Epithelial cell of proximal tubule (primary cell): ENCODE results near the gene ZDHHC22. TPM values are rescaled to one million over a fixed set of nuclear protein-coding genes. Genes with fewer than 3 reads are reported as not detected.

ENCODE experiments used
- DNase-seq: peaks from one replicate; pipeline ENCODE4 v3.0.0-alpha.2; 2011; ENCODE audit warnings: low read depth
- H3K4me3 ChIP-seq: 2 replicates; pipeline ENCODE4 v1.5.1; 2011; ENCODE audit warnings: low read depth, mild to moderate bottlenecking, low read length
- total RNA-seq: library from RNA; depleted of rRNA; stranded (reverse); fragments of >200 nt; gene quantifications from 2 replicates; pipeline ENCODE4 v1.2.3, GENCODE V29; 2015
- TF ChIP-seq, protein P1 (sequence below): conservative IDR thresholded peaks from 2 replicates; pipeline ENCODE4 v1.5.1; 2012; ENCODE audit warnings: low read depth, mild to moderate bottlenecking, low read length

ZDHHC22 gene
- total RNA-seq, 1 donor from 2014 or later: not detected

GRCh38 chr14:77122526-77123125, 19.0 kb downstream of the ZDHHC22 start:
- TF ChIP-seq, protein P1, sequence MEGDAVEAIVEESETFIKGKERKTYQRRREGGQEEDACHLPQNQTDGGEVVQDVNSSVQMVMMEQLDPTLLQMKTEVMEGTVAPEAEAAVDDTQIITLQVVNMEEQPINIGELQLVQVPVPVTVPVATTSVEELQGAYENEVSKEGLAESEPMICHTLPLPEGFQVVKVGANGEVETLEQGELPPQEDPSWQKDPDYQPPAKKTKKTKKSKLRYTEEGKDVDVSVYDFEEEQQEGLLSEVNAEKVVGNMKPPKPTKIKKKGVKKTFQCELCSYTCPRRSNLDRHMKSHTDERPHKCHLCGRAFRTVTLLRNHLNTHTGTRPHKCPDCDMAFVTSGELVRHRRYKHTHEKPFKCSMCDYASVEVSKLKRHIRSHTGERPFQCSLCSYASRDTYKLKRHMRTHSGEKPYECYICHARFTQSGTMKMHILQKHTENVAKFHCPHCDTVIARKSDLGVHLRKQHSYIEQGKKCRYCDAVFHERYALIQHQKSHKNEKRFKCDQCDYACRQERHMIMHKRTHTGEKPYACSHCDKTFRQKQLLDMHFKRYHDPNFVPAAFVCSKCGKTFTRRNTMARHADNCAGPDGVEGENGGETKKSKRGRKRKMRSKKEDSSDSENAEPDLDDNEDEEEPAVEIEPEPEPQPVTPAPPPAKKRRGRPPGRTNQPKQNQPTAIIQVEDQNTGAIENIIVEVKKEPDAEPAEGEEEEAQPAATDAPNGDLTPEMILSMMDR: no peak
- DNase-seq: no peak
- H3K4me3 ChIP-seq: no peak overlapping the region

- no peak for DNase-seq
- TF ChIP-seq, protein P1: no peak
Measured at GRCh38 chr14:77120771-77121743, 20.5 kb downstream of the ZDHHC22 start.

DNA sequence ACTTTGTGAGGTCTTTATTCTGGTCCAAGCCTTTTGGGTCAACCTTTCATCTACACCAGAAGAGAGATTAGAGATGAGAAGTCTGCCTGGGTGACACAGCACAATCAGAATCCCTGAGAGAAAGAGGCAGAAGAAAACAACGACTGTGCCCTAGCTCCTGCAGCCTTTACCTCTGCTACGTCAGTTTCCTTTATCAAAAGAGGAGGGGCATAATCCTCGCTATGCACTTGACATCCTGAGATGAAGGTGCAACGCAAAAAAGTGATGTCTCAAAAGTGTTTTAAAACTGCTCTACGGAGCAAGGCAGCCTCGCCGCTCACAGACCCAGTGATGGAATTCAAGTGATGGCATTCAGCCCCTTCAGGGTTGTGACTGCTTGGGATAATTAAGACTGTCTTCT, 21.7 kb downstream of the ZDHHC22 start:
- no peak for DNase-seq

More at GRCh38 chr14:77120771-77121743, 20.5 kb downstream of the ZDHHC22 start:
- no peak overlapping the region for H3K4me3 ChIP-seq

GRCh38 chr14:77116172-77116817, 25.3 kb downstream of the ZDHHC22 start:
- no peak overlapping the region for H3K4me3 ChIP-seq
- DNase-seq: no peak
- TF ChIP-seq, protein P1: no peak

More for the DNA sequence above, 21.7 kb downstream of the ZDHHC22 start:
- TF ChIP-seq, protein P1: no peak
- H3K4me3 ChIP-seq: no peak overlapping the region

DNA sequence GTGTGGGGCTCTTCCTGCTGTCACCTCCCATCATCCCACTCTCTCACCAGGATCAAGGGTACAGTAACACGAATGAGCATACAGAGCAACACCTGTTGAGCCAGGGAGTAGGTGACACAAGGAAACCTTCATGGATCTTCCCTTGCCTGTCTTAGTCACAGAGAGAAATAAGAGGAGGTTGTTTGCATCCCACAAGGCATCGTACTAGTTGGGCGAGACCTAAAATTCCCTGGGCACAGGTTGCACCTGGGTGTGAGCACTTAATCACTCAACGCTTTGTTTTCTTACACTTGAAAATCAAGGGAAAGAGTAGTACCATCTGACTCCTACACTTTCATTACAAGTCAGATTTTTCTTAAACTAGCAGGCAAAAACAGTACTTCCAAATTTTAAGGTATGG, 27.0 kb downstream of the ZDHHC22 start:
- no peak overlapping the region for H3K4me3 ChIP-seq

GRCh38 chr14:77113644-77114043, 27.9 kb downstream of the ZDHHC22 start:
- TF ChIP-seq, protein P1: no peak
- H3K4me3 ChIP-seq: no peak overlapping the region
- no peak for DNase-seq

More for the DNA sequence above, 27.0 kb downstream of the ZDHHC22 start:
- no peak for DNase-seq
- TF ChIP-seq, protein P1: no peak
